Psoas muscle (tissue), 8 donors: ENCODE data around the gene PRRG3. TPM values are rescaled to one million over a fixed set of nuclear protein-coding genes. Genes with fewer than 3 reads are reported as not detected.

Source experiments
- ATAC-seq, 4 donors: fragments of 200-7000 bp; cut with Tn5 transposase; one replicate each; pipeline ENCODE4 v1.9.1; 2020; ENCODE audit warnings: moderate library complexity in 3 of 4, mild to moderate bottlenecking in 2 of 4
- DNase-seq, 2 donors: peaks; one replicate each; pipeline ENCODE4 v3.0.0-alpha.2; 2020
- H3K27ac ChIP-seq: fragments of 200-600 bp; one replicate; pipeline ENCODE4 v1.8.0; 2022
- H3K27me3 ChIP-seq, 3 donors: fragments of 200-600 bp in 1 of 3; one replicate each; pipeline versions ENCODE4 v1.6.1 to v1.8.0; 2013 to 2022; ENCODE audit warnings: low read length in 2 of 3, mild to moderate bottlenecking in 2 of 3, moderate library complexity in 1 of 3; ENCODE audit not compliant: insufficient read depth in 3 of 3
- H3K36me3 ChIP-seq, 2 donors: fragments of 200-600 bp in 1 of 2; one replicate each; pipeline versions ENCODE4 v1.6.1 to v1.8.0; 2013 to 2022; ENCODE audit warnings: low read depth in 1 of 2, mild to moderate bottlenecking in 1 of 2, moderate library complexity in 1 of 2; ENCODE audit not compliant: insufficient read depth in 1 of 2
- H3K4me1 ChIP-seq: fragments of 200-600 bp; one replicate; pipeline ENCODE4 v1.8.0; 2022
- H3K4me3 ChIP-seq: fragments of 200-600 bp; one replicate; pipeline ENCODE4 v1.8.0; 2022; ENCODE audit warnings: mild to moderate bottlenecking
- H3K9me3 ChIP-seq: fragments of 200-600 bp; one replicate; pipeline ENCODE4 v1.8.0; 2022
- CTCF ChIP-seq: fragments of 200-600 bp; IDR thresholded peaks from one replicate; pipeline ENCODE4 v1.8.0; 2022; ENCODE audit warnings: antibody characterized with exemption
- WGBS, 3 donors: extraction: QIAGEN DNeasy Blood & Tissue Kit; methylation state at CpG; one replicate each; pipeline versions ENCODE4 v1.1.6 to v1.1.7; 2013; 5-methylcytosine and 5-hydroxymethylcytosine counted together
- intact Hi-C, 2 donors: fragments of 100-400 bp; cut with DNase I; formaldehyde crosslinking; loops; one replicate each; pipeline versions ENCODE4 v1.11.0 to v1.14.2; 2022
- polyA plus RNA-seq, 3 donors: library from polyadenylated mRNA; stranded (reverse); fragments of 200-250 nt; gene quantifications; one replicate each; pipeline ENCODE4 v1.2.3, GENCODE V29; 2013
- total RNA-seq, 4 donors: library from RNA; stranded (reverse); fragmentation: NEBNext Ultra II Directional in 2 of 4; extraction: Animal tissue kit (Norgen Biotek cat#: 25700) in 2 of 4; gene quantifications; one replicate each; pipeline versions ENCODE4 v1.2.1 to v1.2.4, GENCODE V29; 2021 to 2023
- donor health status: healthy with polysubstance abuse.
- donor health status: DM: no; HTN: no; CAD: no; lungs with moderate emphysema.
- donor health status: Bipolar disorder and iron deficiency.
- donor health status: healthy.
- donor health status: DM: yes; HTN: yes; CAD: no.
- donor health status: DM: no; HTN: no; CAD: no.
- donor health status: DM: no; HTN: no; CAD: no.
- donor health status: DM: yes; HTN: yes; CAD: no.

The PRRG3 gene
- total and polyA plus RNA-seq, 7 donors: 0.06 to 1.7 (median 0.32) TPM

- DNase-seq (no peak), ATAC-seq (peak; percentile 46 to 73 (median 56))
- no peak overlapping the region for H3K4me3 ChIP-seq
- H3K27me3 ChIP-seq: peaks cover 0 to 9% (median 0%) of the 10 kb centered on the region in 3 donors
- H3K27ac ChIP-seq: no peak overlapping the region
- H3K36me3 ChIP-seq: no peaks in the 10 kb centered on the region
- TF ChIP-seq CTCF: peak; percentile 61
- intact Hi-C loops: loop anchor here (2.0 to 10.0 kb wide), 3 partner anchors 176 to 529 kb away; no protein-coding TSS in a partner anchor
- H3K9me3 ChIP-seq: no peaks in the 10 kb centered on the region
- WGBS, 3 donors: 35 to 67% (median 65%) methylated on average over 3 to 4 of the region's 4 CpGs
- H3K4me1 ChIP-seq: no peaks in the 10 kb centered on the region
Observed at GRCh38 chrX:151680805-151681204, 14.5 kb upstream of the PRRG3 start.

- H3K27me3 ChIP-seq: no peaks in the 10 kb centered on the region
- no peak for ATAC-seq
- H3K36me3 ChIP-seq: no peaks in the 10 kb centered on the region
- no peaks in the 10 kb centered on the region for H3K9me3 ChIP-seq
- no peak for DNase-seq
- H3K4me3 ChIP-seq: no peak overlapping the region
- H3K4me1 ChIP-seq: no peaks in the 10 kb centered on the region
- H3K27ac ChIP-seq: no peak overlapping the region
- TF ChIP-seq CTCF: no peak
- intact Hi-C loops: loop anchor here in 1 of 2 donors (10.0 kb wide), 1 partner anchor 183 kb away; no protein-coding TSS in a partner anchor
Observed at GRCh38 chrX:151687635-151688034, 7.6 kb upstream of the PRRG3 start.

GRCh38 chrX:151688695-151689094 is 6.6 kb upstream of the PRRG3 start:
- no peak for ATAC-seq
- DNase-seq: no peak
- no peaks in the 10 kb centered on the region for H3K36me3 ChIP-seq
- peaks cover 0 to 5% (median 0%) of the 10 kb centered on the region in 3 donors for H3K27me3 ChIP-seq
- no peaks in the 10 kb centered on the region for H3K4me1 ChIP-seq
- no peak overlapping the region for H3K4me3 ChIP-seq
- TF ChIP-seq CTCF: no peak
- intact Hi-C loops: loop anchor here in 1 of 2 donors (10.0 kb wide), 1 partner anchor 184 kb away; no protein-coding TSS in a partner anchor
- no peak overlapping the region for H3K27ac ChIP-seq
- H3K9me3 ChIP-seq: no peaks in the 10 kb centered on the region

- TF ChIP-seq CTCF: no peak
- no peak overlapping the region for H3K4me3 ChIP-seq
- peaks cover 0 to 15% (median 3%) of the 10 kb centered on the region in 3 donors for H3K27me3 ChIP-seq
- DNase-seq (no peak), ATAC-seq (no peak)
- H3K27ac ChIP-seq: no peak overlapping the region
- no peaks in the 10 kb centered on the region for H3K4me1 ChIP-seq
- H3K9me3 ChIP-seq: no peaks in the 10 kb centered on the region
- 84 to 98% (median 93%) methylated on average over 4 to 6 of the region's 6 CpGs for WGBS, 3 donors
- intact Hi-C loops: no loop called here
- no peaks in the 10 kb centered on the region for H3K36me3 ChIP-seq
Observed at GRCh38 chrX:151692825-151693224, 2.4 kb upstream of the PRRG3 start.

- Histone ChIP-seq H3K36me3 (no peaks in the 10 kb centered on the region), H3K4me1 (no peaks in the 10 kb centered on the region), H3K4me3 (no peak overlapping the region), H3K9me3 (no peaks in the 10 kb centered on the region), H3K27ac (no peak overlapping the region), H3K27me3 (peaks cover 0 to 15% (median 3%) of the 10 kb centered on the region in 3 donors)
- ATAC-seq (no peak), DNase-seq (no peak)
- TF ChIP-seq CTCF: no peak
- intact Hi-C loops: no loop called here
- 65 to 76% (median 72%) methylated on average over 10 to 12 of the region's 12 CpGs for WGBS, 3 donors
Observed at GRCh38 chrX:151694121-151694520, 1.1 kb upstream of the PRRG3 start.
